ENCODE results near the gene C1orf159. TPM values are rescaled to one million over a fixed set of nuclear protein-coding genes. Genes with fewer than 3 reads are reported as not detected.
"Not testable (repeated sequence)": the region's sequence is repeated elsewhere in the genome, so short reads cannot be mapped to it uniquely, and the experiment has no call there.

C1orf159 gene
- polyA plus RNA-seq, 1 donor from 2014 or later: 31.5 TPM

DNA sequence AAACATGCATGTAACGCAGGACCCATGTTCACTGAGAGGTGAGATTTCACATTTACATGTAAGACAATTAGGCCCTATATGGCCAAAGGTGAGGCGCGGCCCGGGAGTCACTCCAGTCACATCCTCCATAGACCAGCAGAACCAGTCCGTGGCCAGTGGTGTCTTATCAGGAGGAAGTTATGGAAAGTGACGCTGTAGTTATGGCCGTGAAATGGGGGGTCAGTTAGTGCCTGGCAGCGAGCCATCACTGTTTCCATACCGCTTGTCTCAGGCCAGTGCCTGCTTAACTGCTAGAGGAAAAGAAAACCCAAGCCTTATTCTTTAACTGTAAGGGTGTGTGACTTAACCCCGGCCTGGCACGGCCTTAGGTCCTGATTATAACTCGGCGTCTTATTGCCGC, 6.1 kb downstream of the C1orf159 start:
- no peaks in the 10 kb centered on the region for H3K9me3 ChIP-seq (ENCODE audit: low read length)
- H3K79me2 ChIP-seq (replicated peaks; ENCODE audit: insufficient read depth, low read length): no peaks in the 10 kb centered on the region
- no peak overlapping the region for H3K9ac ChIP-seq (ENCODE audit: low read length)
- H3K27ac ChIP-seq (ENCODE audit: low read length): no peak overlapping the region
- no peaks in the 10 kb centered on the region for H3K27me3 ChIP-seq (ENCODE audit: insufficient read depth, low read depth, low read length)
- H3K9me2 ChIP-seq (ENCODE audit: insufficient read depth, low read length): no peaks in the 10 kb centered on the region
- H3K4me3 ChIP-seq (ENCODE audit: low read length): no peak overlapping the region
- no peak overlapping the region for H2AFZ ChIP-seq (ENCODE audit: low read depth, low read length)
- TF ChIP-seq MXI1 (conservative IDR thresholded peaks at IDR 0.05; ENCODE audit: poor library complexity, severe bottlenecking): no peak
- no peak for TF ChIP-seq RAD21 (conservative IDR thresholded peaks at IDR 0.05)
- TF ChIP-seq TAF1 (IDR thresholded peaks at IDR 0.05; ENCODE audit: low read depth): no peak
- TF ChIP-seq EP300 (conservative IDR thresholded peaks at IDR 0.05; ENCODE audit: poor library complexity, severe bottlenecking): no peak
- TF ChIP-seq, protein P1, sequence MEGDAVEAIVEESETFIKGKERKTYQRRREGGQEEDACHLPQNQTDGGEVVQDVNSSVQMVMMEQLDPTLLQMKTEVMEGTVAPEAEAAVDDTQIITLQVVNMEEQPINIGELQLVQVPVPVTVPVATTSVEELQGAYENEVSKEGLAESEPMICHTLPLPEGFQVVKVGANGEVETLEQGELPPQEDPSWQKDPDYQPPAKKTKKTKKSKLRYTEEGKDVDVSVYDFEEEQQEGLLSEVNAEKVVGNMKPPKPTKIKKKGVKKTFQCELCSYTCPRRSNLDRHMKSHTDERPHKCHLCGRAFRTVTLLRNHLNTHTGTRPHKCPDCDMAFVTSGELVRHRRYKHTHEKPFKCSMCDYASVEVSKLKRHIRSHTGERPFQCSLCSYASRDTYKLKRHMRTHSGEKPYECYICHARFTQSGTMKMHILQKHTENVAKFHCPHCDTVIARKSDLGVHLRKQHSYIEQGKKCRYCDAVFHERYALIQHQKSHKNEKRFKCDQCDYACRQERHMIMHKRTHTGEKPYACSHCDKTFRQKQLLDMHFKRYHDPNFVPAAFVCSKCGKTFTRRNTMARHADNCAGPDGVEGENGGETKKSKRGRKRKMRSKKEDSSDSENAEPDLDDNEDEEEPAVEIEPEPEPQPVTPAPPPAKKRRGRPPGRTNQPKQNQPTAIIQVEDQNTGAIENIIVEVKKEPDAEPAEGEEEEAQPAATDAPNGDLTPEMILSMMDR (IDR thresholded peaks at IDR 0.05; ENCODE audit: poor library complexity, severe bottlenecking): no peak
- no peak for TF ChIP-seq SMC3 (conservative IDR thresholded peaks at IDR 0.05; ENCODE audit: poor library complexity)
- no peak for TF ChIP-seq POLR2AphosphoS5 (IDR thresholded peaks at IDR 0.05)
- no peak for TF ChIP-seq EZH2 (IDR thresholded peaks at IDR 0.05; ENCODE audit: borderline replicate concordance, insufficient read depth, low read length, poor library complexity, severe bottlenecking)
- no peak for TF ChIP-seq REST (IDR thresholded peaks at IDR 0.05; ENCODE audit: borderline replicate concordance)
- no peak overlapping the region for H3K4me2 ChIP-seq (ENCODE audit: low read length)
- no peaks in the 10 kb centered on the region for H3F3A ChIP-seq (ENCODE audit: insufficient read depth, low read length, poor library complexity, severe bottlenecking)
- H3K36me3 ChIP-seq (ENCODE audit: insufficient read depth, low read length): no peaks in the 10 kb centered on the region
- no peaks in the 10 kb centered on the region for H4K20me1 ChIP-seq (ENCODE audit: insufficient read depth)

GRCh38 chr1:1106510-1107221, 9.2 kb downstream of the C1orf159 start:
- Histone ChIP-seq H3K9me3 (ENCODE audit: low read length) (no peaks in the 10 kb centered on the region), H3K9me2 (ENCODE audit: insufficient read depth, low read length) (no peaks in the 10 kb centered on the region), H3K27ac (ENCODE audit: low read length) (no peak overlapping the region), H3K4me3 (ENCODE audit: low read length) (no peak overlapping the region), H4K20me1 (ENCODE audit: insufficient read depth) (no peaks in the 10 kb centered on the region), H3K36me3 (ENCODE audit: insufficient read depth, low read length) (no peaks in the 10 kb centered on the region), H3K79me2 (replicated peaks; ENCODE audit: insufficient read depth, low read length) (no peaks in the 10 kb centered on the region), H3K27me3 (ENCODE audit: insufficient read depth, low read depth, low read length) (no peaks in the 10 kb centered on the region), H3F3A (ENCODE audit: insufficient read depth, low read length, poor library complexity, severe bottlenecking) (no peaks in the 10 kb centered on the region), H3K4me2 (ENCODE audit: low read length) (no peak overlapping the region), H2AFZ (ENCODE audit: low read depth, low read length) (no peak overlapping the region), H3K9ac (ENCODE audit: low read length) (no peak overlapping the region)
- TF ChIP-seq MXI1 (conservative IDR thresholded peaks at IDR 0.05; ENCODE audit: poor library complexity, severe bottlenecking): no peak
- TF ChIP-seq, protein P1 (IDR thresholded peaks at IDR 0.05; ENCODE audit: poor library complexity, severe bottlenecking): no peak
- TF ChIP-seq SMC3 (conservative IDR thresholded peaks at IDR 0.05; ENCODE audit: poor library complexity): no peak
- TF ChIP-seq EZH2 (IDR thresholded peaks at IDR 0.05; ENCODE audit: borderline replicate concordance, insufficient read depth, low read length, poor library complexity, severe bottlenecking): no peak
- TF ChIP-seq POLR2AphosphoS5 (IDR thresholded peaks at IDR 0.05): no peak
- TF ChIP-seq REST (IDR thresholded peaks at IDR 0.05; ENCODE audit: borderline replicate concordance): no peak
- TF ChIP-seq EP300 (conservative IDR thresholded peaks at IDR 0.05; ENCODE audit: poor library complexity, severe bottlenecking): no peak
- TF ChIP-seq RAD21 (conservative IDR thresholded peaks at IDR 0.05): no peak
- TF ChIP-seq TAF1 (IDR thresholded peaks at IDR 0.05; ENCODE audit: low read depth): no peak

DNA sequence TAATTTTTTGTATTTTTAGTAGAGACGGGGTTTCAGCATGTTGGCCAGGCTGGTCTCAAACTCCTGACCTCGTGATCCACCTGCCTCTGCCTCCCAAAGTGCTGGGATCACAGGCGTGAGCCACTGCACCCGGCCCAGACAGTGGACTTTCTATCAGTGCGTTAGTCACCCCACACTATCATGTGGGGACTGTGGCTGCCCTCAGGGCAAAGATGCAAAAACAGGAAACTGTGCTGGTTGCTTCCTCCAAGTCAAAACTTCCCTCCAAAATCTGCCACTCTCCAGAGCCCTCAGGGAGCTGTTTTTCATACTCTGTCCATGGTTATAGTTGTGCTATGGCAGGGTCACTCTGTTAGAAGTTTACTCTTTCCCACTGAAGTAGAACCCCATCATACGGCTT, 11.7 kb downstream of the C1orf159 start:
- not testable (repeated sequence) for H2AFZ ChIP-seq (ENCODE audit: low read depth, low read length); H3K79me2 ChIP-seq (replicated peaks; ENCODE audit: insufficient read depth, low read length); H3K36me3 ChIP-seq (ENCODE audit: insufficient read depth, low read length); H4K20me1 ChIP-seq (ENCODE audit: insufficient read depth); H3F3A ChIP-seq (ENCODE audit: insufficient read depth, low read length, poor library complexity, severe bottlenecking); H3K27me3 ChIP-seq (ENCODE audit: insufficient read depth, low read depth, low read length); H3K9me3 ChIP-seq (ENCODE audit: low read length); H3K27ac ChIP-seq (ENCODE audit: low read length); H3K4me3 ChIP-seq (ENCODE audit: low read length); H3K4me2 ChIP-seq (ENCODE audit: low read length); H3K9me2 ChIP-seq (ENCODE audit: insufficient read depth, low read length); H3K9ac ChIP-seq (ENCODE audit: low read length)

Measured in neural cell (in vitro differentiated cells).